Right renal cortex interstitium (tissue), 3 donors: Measurements from ENCODE around the gene HSD17B8. TPM values are rescaled to one million over a fixed set of nuclear protein-coding genes. Genes with fewer than 3 reads are reported as not detected.

Experiments used
- DNase-seq, 3 donors: peaks; one replicate each; pipeline ENCODE4 v3.0.0-alpha.2; 2013; ENCODE audit warnings: low read depth in 3 of 3, low spot score in 2 of 3
- polyA plus RNA-seq, 3 donors: library from polyadenylated mRNA; unstranded; fragments of 120-200 nt; gene quantifications; one replicate each; pipeline ENCODE4 v1.2.1, GENCODE V29; 2013; ENCODE audit not compliant: insufficient read length in 3 of 3

Gene HSD17B8
- polyA plus RNA-seq, 3 donors, result 22.8 to 29.1 (median 23.5) TPM

DNA sequence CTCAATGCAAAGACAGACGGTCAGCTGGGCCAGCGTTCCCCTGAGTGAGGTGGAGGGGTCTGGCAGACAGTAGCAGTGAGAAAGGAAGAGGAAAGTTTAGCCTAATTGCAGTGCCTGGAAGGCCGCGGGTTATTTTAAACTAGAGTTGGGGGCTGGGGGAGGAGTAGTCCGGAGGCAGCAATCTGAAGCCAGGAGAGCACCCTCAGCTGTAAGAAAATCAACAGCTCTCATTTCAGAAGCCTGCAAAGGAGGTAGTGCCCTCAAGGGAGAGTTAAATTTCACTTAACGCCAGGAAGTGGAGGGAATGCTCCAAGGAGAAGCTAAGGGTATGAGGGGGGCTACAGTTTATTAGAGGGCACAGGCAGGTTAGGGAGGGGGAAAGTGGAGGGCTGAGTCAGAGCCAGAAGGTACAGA, 30.8 kb downstream of the HSD17B8 start:
- DNase-seq, result no peak

DNA sequence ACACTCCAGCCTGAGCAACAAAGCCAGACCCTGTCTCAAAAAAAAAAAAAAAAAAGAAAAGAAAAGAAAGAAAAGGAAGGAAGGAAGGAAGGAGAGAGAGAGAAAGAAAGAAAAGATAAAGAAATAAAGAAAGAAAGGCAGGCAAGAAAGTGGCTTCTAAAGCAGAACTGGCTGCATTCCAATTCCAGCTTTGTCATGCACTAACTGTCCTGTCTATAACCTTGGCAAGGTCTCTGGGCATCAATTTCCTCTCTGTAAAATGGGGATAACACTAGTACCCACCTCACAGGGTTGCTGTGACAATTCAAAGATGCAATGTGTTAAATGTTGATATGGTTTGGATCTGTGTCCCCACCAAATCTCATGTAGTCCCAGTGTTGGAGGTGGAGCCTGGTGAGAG, 31.9 kb downstream of the HSD17B8 start:
- no peak for DNase-seq

GRCh38 chr6:33236852-33237251, 32.4 kb downstream of the HSD17B8 start:
- DNase-seq, result no peak

GRCh38 chr6:33237741-33238140, 33.3 kb downstream of the HSD17B8 start:
- DNase-seq, result no peak

DNA sequence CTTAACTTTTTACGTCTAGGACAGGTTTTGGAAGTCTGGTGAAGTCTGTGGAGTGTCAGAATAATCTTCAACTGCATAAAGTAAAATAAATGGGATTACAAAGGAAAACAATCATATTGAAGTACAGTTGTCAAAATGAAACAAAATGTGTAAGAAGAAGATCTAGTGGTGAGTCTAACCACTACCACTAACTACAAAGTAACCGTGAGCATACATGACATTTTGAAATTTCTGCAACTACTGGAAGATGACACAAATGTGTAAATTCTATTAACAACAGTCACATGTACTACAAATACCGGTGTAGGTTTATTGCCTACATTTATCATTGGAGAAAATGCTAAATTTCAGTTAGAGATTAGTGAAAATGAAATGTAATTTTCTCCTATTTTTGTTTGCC, 37.5 kb downstream of the HSD17B8 start:
- DNase-seq, result no peak

GRCh38 chr6:33243476-33243875, 39.0 kb downstream of the HSD17B8 start:
- DNase-seq, result no peak

- peak; percentile 82 to 87 (median 83) for DNase-seq
Observed at GRCh38 chr6:33247977-33248642, 43.7 kb downstream of the HSD17B8 start.

DNA sequence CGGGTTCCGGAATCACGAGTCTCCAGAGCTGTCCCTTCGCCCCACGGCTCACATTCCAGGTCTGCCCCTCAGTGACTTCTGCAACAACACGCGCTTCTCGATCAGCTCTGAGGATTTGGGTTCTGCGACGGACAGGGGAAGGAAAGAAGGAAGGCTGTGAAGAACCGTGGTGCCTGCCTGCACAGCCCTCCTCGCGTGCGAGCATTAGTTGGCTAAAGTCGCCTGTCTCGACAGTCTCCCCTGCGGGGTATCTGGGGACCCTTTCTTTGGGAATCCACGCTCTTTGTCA, 44.1 kb downstream of the HSD17B8 start:
- DNase-seq, result peak in 1 of 3 donors; percentile 47

GRCh38 chr6:33248932-33249731, 44.7 kb downstream of the HSD17B8 start:
- peak; percentile 91 to 96 (median 93) for DNase-seq

DNA sequence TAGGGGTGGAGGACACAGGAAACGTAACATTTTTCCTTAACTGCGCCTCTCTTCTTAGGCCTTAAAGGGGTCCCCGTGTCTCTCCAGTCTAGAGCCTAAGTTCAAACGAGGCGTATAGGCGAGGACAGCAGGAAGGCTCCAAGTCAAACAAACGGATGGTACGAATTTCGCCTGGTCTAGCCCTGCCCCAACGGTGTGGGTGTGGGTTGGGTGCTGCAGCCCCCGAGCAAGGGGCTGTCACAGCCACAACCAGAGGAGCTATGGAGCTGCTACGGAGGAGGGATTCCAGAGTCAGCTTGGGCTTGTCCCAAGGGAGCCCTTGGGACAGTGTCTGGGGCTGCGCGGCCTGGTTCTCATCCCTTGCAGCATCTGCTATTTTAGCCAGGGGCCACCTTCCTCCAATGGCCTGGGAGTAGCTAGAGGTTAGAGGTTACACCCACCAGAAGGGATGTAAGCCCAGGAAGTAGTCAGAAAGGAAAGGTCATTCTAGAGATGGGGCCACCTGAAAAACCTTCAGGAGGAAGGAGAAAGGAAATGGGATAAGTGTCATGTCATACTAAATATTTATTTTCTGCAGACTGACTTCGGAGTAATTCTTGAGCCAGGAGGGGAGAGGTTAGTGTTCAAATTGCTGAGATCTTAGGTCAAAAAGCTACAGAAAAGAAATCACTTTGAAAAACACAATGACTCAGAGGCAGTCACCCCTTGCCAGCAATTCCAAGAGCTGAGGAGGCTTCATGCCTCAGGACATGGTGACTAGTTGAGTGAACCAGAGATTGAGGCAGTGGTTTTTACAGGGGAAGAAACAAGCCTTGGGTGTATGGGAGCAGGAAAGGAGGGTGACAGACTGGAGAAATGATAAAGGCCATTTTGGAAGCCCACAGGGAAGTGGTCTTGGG, 45.5 kb downstream of the HSD17B8 start:
- DNase-seq, result no peak

GRCh38 chr6:33250731-33251130, 46.3 kb downstream of the HSD17B8 start:
- DNase-seq, result no peak

GRCh38 chr6:33251395-33252012, 47.0 kb downstream of the HSD17B8 start:
- DNase-seq, result no peak

DNA sequence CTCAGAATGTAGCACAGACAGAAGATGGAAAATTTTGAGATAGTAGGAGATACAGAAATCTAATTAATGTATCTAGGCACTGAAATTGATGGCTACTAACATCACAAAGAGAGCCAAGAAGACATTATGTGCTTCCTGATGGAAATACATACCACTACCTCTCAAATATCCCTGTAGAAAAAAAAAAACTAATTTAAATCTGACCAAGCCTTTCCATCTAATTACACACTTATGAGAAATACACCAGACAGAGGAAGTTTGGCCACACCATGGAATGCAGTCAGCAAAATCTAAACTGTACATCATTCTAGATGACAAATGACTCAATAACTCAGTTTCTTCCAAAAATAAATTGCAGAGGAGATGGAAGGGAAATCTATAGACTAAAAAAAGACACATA, 48.3 kb downstream of the HSD17B8 start:
- DNase-seq, result no peak

- DNase-seq, result no peak
Observed at GRCh38 chr6:33254591-33254990, 50.1 kb downstream of the HSD17B8 start.

Other genes with a start within 250 kb of the HSD17B8 start
- gene BRD2, start 236.1 kb upstream of the HSD17B8 start, polyA plus RNA-seq, result 100 to 1,000 TPM; 292 to 324 (median 307) TPM
- 1 to 10 TPM; 5.2 to 5.4 (median 5.3) TPM for gene HLA-DOA, start 195.1 kb upstream of the HSD17B8 start, polyA plus RNA-seq
- 10 to 100 TPM; 14.2 to 40.5 (median 17.9) TPM for gene HLA-DPA1, start 131.0 kb upstream of the HSD17B8 start, polyA plus RNA-seq
- gene HLA-DPB1, start 128.7 kb upstream of the HSD17B8 start, polyA plus RNA-seq, result 10 to 100 TPM; 17.9 to 27.0 (median 20.0) TPM
- gene COL11A2, start 12.2 kb upstream of the HSD17B8 start, polyA plus RNA-seq, result 1 to 10 TPM; 3.8 to 4.9 (median 3.8) TPM
- 10 to 100 TPM; 48.7 to 51.7 (median 49.3) TPM for gene RXRB, start 4.0 kb upstream of the HSD17B8 start, polyA plus RNA-seq
- gene SLC39A7, start 3.8 kb upstream of the HSD17B8 start, polyA plus RNA-seq, result 100 to 1,000 TPM; 121 to 131 (median 127) TPM
- gene RING1, start 3.8 kb downstream of the HSD17B8 start, polyA plus RNA-seq, result 10 to 100 TPM; 52.5 to 55.4 (median 53.8) TPM
- 10 to 100 TPM; 58.1 to 82.9 (median 75.3) TPM for gene VPS52, start 67.2 kb downstream of the HSD17B8 start, polyA plus RNA-seq
- gene RPS18, start 67.4 kb downstream of the HSD17B8 start, polyA plus RNA-seq, result 1,000 to 10,000 TPM; 3,550 to 3,817 (median 3,658) TPM
- gene B3GALT4, start 72.5 kb downstream of the HSD17B8 start, polyA plus RNA-seq, result 1 to 10 TPM; 3.4 to 4.1 (median 4.0) TPM
- gene WDR46, start 84.6 kb downstream of the HSD17B8 start, polyA plus RNA-seq, result 10 to 100 TPM; 60.3 to 63.4 (median 60.7) TPM
- 10 to 100 TPM; 78.6 to 83.4 (median 79.5) TPM for gene PFDN6, start 84.9 kb downstream of the HSD17B8 start, polyA plus RNA-seq
- gene RGL2, start 94.3 kb downstream of the HSD17B8 start, polyA plus RNA-seq, result 10 to 100 TPM; 90.8 to 95.5 (median 95.4) TPM
- gene TAPBP, start 109.4 kb downstream of the HSD17B8 start, polyA plus RNA-seq, result 10 to 100 TPM; 29.9 to 32.4 (median 31.7) TPM
- gene ZBTB22, start 113.1 kb downstream of the HSD17B8 start, polyA plus RNA-seq, result 10 to 100 TPM; 23.6 to 25.4 (median 23.8) TPM
- gene DAXX, start 118.3 kb downstream of the HSD17B8 start, polyA plus RNA-seq, result 10 to 100 TPM; 65.4 to 67.2 (median 66.5) TPM
- 10 to 100 TPM; 34.2 to 43.3 (median 41.2) TPM for gene KIFC1, start 187.2 kb downstream of the HSD17B8 start, polyA plus RNA-seq
- 10 to 100 TPM; 60.3 to 65.1 (median 62.1) TPM for gene PHF1, start 206.4 kb downstream of the HSD17B8 start, polyA plus RNA-seq
- 100 to 1,000 TPM; 213 to 246 (median 227) TPM for gene CUTA, start 213.5 kb downstream of the HSD17B8 start, polyA plus RNA-seq
- gene SYNGAP1, start 215.4 kb downstream of the HSD17B8 start, polyA plus RNA-seq, result 10 to 100 TPM; 22.1 to 27.2 (median 24.0) TPM
- gene ZBTB9, start 249.9 kb downstream of the HSD17B8 start, polyA plus RNA-seq, result 10 to 100 TPM; 16.3 to 17.9 (median 16.7) TPM